ENCODE results near the gene PCDHB4. TPM values are rescaled to one million over a fixed set of nuclear protein-coding genes. Genes with fewer than 3 reads are reported as not detected.
A peak's percentile ranks its signal among the peaks of the same experiment; 100 is the strongest.

Gene PCDHB4
- 0.26 TPM for total RNA-seq (2021; ENCODE audit: unreplicated experiment)
- 1.0 TPM for polyA plus RNA-seq (2012; ENCODE audit: insufficient read length)
- percentile 36 among the genes with signal in this experiment for Bru-seq, nascent RNA
- BruChase-seq, experiment 1, labeled RNA remaining after a 2-hour chase, result percentile 42 among the genes with signal in this experiment
- BruChase-seq, experiment 2, labeled RNA remaining after a 6-hour chase, result percentile 44 among the genes with signal in this experiment
- long read RNA-seq, result 0 reads

DNA sequence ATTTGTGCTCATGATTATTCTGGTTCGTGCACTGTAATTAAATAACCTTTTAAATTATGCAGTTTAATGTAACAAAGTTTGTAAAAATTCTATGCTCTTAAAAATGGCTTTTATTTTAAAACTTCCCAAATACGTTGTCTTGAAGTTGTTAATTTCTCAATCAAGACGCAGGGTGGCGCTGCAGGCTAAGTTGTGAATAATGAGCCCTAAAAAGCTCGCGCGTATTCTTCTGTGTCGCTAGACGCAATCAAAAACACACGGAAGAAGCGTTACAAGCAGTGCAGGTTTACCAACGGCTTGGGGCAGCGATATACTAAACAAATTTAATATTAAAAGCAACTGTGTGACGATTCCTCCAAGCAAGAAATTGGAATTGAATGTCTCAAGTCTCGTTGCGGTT lies at the start of gene PCDHB4:
TSS of gene PCDHB4 (plus strand) at position 256 of the 400 bp plus-strand sequence. CDS start 181 bp downstream, outside the sequence.
- DNase-seq (ENCODE audit: low read depth, low spot score) (no peak), ATAC-seq (no peak)
- POLR2A ChIA-PET, result no interaction called here

DNA sequence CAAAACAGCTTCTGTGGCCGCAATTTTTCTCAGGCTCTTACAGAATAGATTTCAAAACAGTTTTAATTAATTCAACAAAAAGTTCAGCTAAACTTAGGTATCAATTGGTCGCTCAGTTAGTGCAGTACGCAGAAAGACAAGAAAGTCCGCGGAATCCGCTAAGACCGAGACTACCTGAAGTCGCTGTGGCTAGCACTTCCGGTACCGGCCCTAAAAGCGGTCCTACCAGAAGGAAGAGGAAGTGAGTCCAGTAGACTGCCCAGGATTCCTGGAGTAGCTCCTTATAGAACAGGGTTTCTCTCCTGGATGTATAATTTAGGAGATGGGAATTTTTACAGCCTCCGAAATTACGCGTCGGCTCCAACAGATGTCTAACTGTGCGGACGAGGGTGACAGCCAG lies 43.8 kb upstream of the PCDHB4 start:
- CTCF ChIA-PET, result no interaction called here
- ATAC-seq, result no peak

More for the DNA sequence above, at the start of gene PCDHB4:
- H3K27ac ChIP-seq (ENCODE audit: low read length), result no peak within 1 kb of the TSS
- H3K4me3 ChIP-seq (ENCODE audit: low read depth in 2 of 2, low read length in 2 of 2), result no peak within 1 kb of the TSS
- no peaks in the 10 kb centered on the region for H3K4me1 ChIP-seq (ENCODE audit: control insufficient read depth, insufficient read depth, low read length)
- H3K36me3 ChIP-seq (ENCODE audit: control insufficient read depth, insufficient read depth, low read length), result no peaks in the 10 kb centered on the region
- BruUV-seq (replicated peaks), result no TSS peak
- intact Hi-C loops (cut with micrococcal nuclease; ENCODE audit: unreplicated experiment), result no loop called here
- in situ Hi-C loops (cut with HindIII; ENCODE audit: low pct_unique_long_range_greater_than_20kb, low sequenced_read_pairs), result no loop called here
- no peaks in the 10 kb centered on the region for H3K27me3 ChIP-seq (ENCODE audit: control insufficient read depth, insufficient read depth, low read length)
- H3K9me3 ChIP-seq (ENCODE audit: control insufficient read depth, insufficient read depth, low read depth, low read length), result no peaks in the 10 kb centered on the region
- TF ChIP-seq, protein P1, sequence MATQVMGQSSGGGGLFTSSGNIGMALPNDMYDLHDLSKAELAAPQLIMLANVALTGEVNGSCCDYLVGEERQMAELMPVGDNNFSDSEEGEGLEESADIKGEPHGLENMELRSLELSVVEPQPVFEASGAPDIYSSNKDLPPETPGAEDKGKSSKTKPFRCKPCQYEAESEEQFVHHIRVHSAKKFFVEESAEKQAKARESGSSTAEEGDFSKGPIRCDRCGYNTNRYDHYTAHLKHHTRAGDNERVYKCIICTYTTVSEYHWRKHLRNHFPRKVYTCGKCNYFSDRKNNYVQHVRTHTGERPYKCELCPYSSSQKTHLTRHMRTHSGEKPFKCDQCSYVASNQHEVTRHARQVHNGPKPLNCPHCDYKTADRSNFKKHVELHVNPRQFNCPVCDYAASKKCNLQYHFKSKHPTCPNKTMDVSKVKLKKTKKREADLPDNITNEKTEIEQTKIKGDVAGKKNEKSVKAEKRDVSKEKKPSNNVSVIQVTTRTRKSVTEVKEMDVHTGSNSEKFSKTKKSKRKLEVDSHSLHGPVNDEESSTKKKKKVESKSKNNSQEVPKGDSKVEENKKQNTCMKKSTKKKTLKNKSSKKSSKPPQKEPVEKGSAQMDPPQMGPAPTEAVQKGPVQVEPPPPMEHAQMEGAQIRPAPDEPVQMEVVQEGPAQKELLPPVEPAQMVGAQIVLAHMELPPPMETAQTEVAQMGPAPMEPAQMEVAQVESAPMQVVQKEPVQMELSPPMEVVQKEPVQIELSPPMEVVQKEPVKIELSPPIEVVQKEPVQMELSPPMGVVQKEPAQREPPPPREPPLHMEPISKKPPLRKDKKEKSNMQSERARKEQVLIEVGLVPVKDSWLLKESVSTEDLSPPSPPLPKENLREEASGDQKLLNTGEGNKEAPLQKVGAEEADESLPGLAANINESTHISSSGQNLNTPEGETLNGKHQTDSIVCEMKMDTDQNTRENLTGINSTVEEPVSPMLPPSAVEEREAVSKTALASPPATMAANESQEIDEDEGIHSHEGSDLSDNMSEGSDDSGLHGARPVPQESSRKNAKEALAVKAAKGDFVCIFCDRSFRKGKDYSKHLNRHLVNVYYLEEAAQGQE (IDR thresholded peaks at IDR 0.05; ENCODE audit: insufficient read depth in 1 of 2, low read depth in 2 of 2, low read length in 1 of 2), result no peak
- no peak for TF ChIP-seq TCF7L2 (IDR thresholded peaks at IDR 0.05; ENCODE audit: low read depth, low read length)
- TF ChIP-seq, protein P2, sequence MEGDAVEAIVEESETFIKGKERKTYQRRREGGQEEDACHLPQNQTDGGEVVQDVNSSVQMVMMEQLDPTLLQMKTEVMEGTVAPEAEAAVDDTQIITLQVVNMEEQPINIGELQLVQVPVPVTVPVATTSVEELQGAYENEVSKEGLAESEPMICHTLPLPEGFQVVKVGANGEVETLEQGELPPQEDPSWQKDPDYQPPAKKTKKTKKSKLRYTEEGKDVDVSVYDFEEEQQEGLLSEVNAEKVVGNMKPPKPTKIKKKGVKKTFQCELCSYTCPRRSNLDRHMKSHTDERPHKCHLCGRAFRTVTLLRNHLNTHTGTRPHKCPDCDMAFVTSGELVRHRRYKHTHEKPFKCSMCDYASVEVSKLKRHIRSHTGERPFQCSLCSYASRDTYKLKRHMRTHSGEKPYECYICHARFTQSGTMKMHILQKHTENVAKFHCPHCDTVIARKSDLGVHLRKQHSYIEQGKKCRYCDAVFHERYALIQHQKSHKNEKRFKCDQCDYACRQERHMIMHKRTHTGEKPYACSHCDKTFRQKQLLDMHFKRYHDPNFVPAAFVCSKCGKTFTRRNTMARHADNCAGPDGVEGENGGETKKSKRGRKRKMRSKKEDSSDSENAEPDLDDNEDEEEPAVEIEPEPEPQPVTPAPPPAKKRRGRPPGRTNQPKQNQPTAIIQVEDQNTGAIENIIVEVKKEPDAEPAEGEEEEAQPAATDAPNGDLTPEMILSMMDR (IDR thresholded peaks at IDR 0.05), result peak; percentile 18; the same call in 1 of the 2 replicates
- TF ChIP-seq POLR2AphosphoS5 (IDR thresholded peaks at IDR 0.05; ENCODE audit: low read depth, low read length), result no peak
- no peak for TF ChIP-seq SIN3A (IDR thresholded peaks at IDR 0.05; ENCODE audit: borderline replicate concordance, insufficient read depth, low read depth, low read length)
- CTCF ChIA-PET, result no interaction called here

More for the DNA sequence above, 43.8 kb upstream of the PCDHB4 start:
- POLR2A ChIA-PET, result interaction anchor here (0.5 kb wide), 1 partner anchor 9 kb away, joined by 4 read pairs; no protein-coding TSS in a partner anchor
- in situ Hi-C loops (cut with HindIII; ENCODE audit: low pct_unique_long_range_greater_than_20kb, low sequenced_read_pairs) (loop anchor here (25.0 kb wide), 1 partner anchor 109 kb away; the partner anchor contains the start of genes PCDHB10, PCDHB11, PCDHB16 and PCDHB8), intact Hi-C loops (cut with micrococcal nuclease; ENCODE audit: unreplicated experiment) (no loop called here)
- no peak for DNase-seq (ENCODE audit: low read depth, low spot score)
- peaks cover 6% of the 10 kb centered on the region; the same call in 1 of the 2 replicates for H3K27me3 ChIP-seq (ENCODE audit: control insufficient read depth, insufficient read depth, low read length)
- H3K4me3 ChIP-seq (ENCODE audit: low read depth in 2 of 2, low read length in 2 of 2), result no peak overlapping the region
- TF ChIP-seq, protein P2 (IDR thresholded peaks at IDR 0.05), result no peak
- no peak for TF ChIP-seq SIN3A (IDR thresholded peaks at IDR 0.05; ENCODE audit: borderline replicate concordance, insufficient read depth, low read depth, low read length)
- TF ChIP-seq TCF7L2 (IDR thresholded peaks at IDR 0.05; ENCODE audit: low read depth, low read length), result no peak
- TF ChIP-seq, protein P1 (IDR thresholded peaks at IDR 0.05; ENCODE audit: insufficient read depth in 1 of 2, low read depth in 2 of 2, low read length in 1 of 2), result no peak
- TF ChIP-seq POLR2AphosphoS5 (IDR thresholded peaks at IDR 0.05; ENCODE audit: low read depth, low read length), result no peak
- H3K4me1 ChIP-seq (ENCODE audit: control insufficient read depth, insufficient read depth, low read length), result no peaks in the 10 kb centered on the region
- no peaks in the 10 kb centered on the region for H3K36me3 ChIP-seq (ENCODE audit: control insufficient read depth, insufficient read depth, low read length)
- no TSS peak for BruUV-seq (replicated peaks)
- no peak overlapping the region for H3K27ac ChIP-seq (ENCODE audit: low read length)
- no peaks in the 10 kb centered on the region for H3K9me3 ChIP-seq (ENCODE audit: control insufficient read depth, insufficient read depth, low read depth, low read length)

Measured in Panc1 (cell line).